ENCODE results near the gene MAST1.

GRCh38 chr19:12834976-12835757, 3.1 kb upstream of the MAST1 start:
- TF ChIP-seq JUND (IDR thresholded peaks at IDR 0.05) (no peak), TAF1 (conservative IDR thresholded peaks at IDR 0.05) (no peak), GABPA (IDR thresholded peaks at IDR 0.05 in 1 of 2, conservative IDR thresholded peaks at IDR 0.05 in 1 of 2) (no peak), CTCF (IDR thresholded peaks at IDR 0.05; ENCODE audit: low read depth, low read length, missing input control) (no peak), MAX (IDR thresholded peaks at IDR 0.05) (no peak), RXRA (IDR thresholded peaks at IDR 0.05) (no peak)
- TF ChIP-seq, protein P1, sequence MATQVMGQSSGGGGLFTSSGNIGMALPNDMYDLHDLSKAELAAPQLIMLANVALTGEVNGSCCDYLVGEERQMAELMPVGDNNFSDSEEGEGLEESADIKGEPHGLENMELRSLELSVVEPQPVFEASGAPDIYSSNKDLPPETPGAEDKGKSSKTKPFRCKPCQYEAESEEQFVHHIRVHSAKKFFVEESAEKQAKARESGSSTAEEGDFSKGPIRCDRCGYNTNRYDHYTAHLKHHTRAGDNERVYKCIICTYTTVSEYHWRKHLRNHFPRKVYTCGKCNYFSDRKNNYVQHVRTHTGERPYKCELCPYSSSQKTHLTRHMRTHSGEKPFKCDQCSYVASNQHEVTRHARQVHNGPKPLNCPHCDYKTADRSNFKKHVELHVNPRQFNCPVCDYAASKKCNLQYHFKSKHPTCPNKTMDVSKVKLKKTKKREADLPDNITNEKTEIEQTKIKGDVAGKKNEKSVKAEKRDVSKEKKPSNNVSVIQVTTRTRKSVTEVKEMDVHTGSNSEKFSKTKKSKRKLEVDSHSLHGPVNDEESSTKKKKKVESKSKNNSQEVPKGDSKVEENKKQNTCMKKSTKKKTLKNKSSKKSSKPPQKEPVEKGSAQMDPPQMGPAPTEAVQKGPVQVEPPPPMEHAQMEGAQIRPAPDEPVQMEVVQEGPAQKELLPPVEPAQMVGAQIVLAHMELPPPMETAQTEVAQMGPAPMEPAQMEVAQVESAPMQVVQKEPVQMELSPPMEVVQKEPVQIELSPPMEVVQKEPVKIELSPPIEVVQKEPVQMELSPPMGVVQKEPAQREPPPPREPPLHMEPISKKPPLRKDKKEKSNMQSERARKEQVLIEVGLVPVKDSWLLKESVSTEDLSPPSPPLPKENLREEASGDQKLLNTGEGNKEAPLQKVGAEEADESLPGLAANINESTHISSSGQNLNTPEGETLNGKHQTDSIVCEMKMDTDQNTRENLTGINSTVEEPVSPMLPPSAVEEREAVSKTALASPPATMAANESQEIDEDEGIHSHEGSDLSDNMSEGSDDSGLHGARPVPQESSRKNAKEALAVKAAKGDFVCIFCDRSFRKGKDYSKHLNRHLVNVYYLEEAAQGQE (IDR thresholded peaks at IDR 0.05) = no peak
